CD14-positive monocyte (primary cell): ENCODE data around the gene KLK10. TPM values are rescaled to one million over a fixed set of nuclear protein-coding genes. Genes with fewer than 3 reads are reported as not detected.

Experiments
- DNase-seq, 3 donors: peaks; one replicate each; pipeline ENCODE4 v3.0.0-alpha.2; 2011 to 2022
- H2AFZ ChIP-seq: 2 replicates; pipeline ENCODE4 v1.6.0; 2012; ENCODE audit warnings: mild to moderate bottlenecking, low read depth, low read length, inconsistent platforms; ENCODE audit not compliant: insufficient read depth, poor library complexity, severe bottlenecking
- H3K27ac ChIP-seq, 2 donors: 1 replicate in 1 of 2; 2 replicates in 1 of 2; pipeline ENCODE4 v1.5.1; 2012 to 2013; ENCODE audit warnings: low read length in 2 of 2, control low read depth in 1 of 2, inconsistent platforms in 1 of 2, low read depth in 1 of 2, mild to moderate bottlenecking in 1 of 2
- H3K27me3 ChIP-seq, 2 donors: one replicate each; pipeline versions ENCODE4 v1.6.0 to v1.6.1; 2011 to 2013; ENCODE audit warnings: low read length in 2 of 2; ENCODE audit not compliant: control insufficient read depth in 2 of 2, insufficient read depth in 2 of 2
- H3K36me3 ChIP-seq, 2 donors: replicated peaks in 1 of 2; 1 replicate in 1 of 2; 2 replicates in 1 of 2; pipeline versions ENCODE4 v1.5.1 to v1.6.1; 2012 to 2013; ENCODE audit warnings: low read length in 2 of 2, control low read depth in 1 of 2, inconsistent platforms in 1 of 2, mild to moderate bottlenecking in 1 of 2; ENCODE audit not compliant: insufficient read depth in 2 of 2, control insufficient read depth in 1 of 2
- H3K4me1 ChIP-seq, 2 donors: 1 replicate in 1 of 2; 2 replicates in 1 of 2; pipeline versions ENCODE4 v1.5.1 to v1.6.1; 2012 to 2013; ENCODE audit warnings: low read length in 2 of 2, control low read depth in 1 of 2, inconsistent platforms in 1 of 2, mild to moderate bottlenecking in 1 of 2, moderate library complexity in 1 of 2; ENCODE audit not compliant: insufficient read depth in 2 of 2, control insufficient read depth in 1 of 2
- H3K4me2 ChIP-seq: replicated peaks from 2 replicates; pipeline ENCODE3; 2012; ENCODE audit warnings: low read length, moderate library complexity, mild to moderate bottlenecking; ENCODE audit not compliant: poor library complexity, severe bottlenecking; ENCODE audit errors: extremely low read depth
- H3K4me3 ChIP-seq, 3 experiments: fragments of 200-600 bp in 1 of 3; sonication (generic) in 1 of 3; replicated peaks in 1 of 3; 1 replicate in 2 of 3; 2 replicates in 1 of 3; pipeline ENCODE4 v1.5.1; 2011 to 2013; ENCODE audit warnings: low read length in 3 of 3, mild to moderate bottlenecking in 3 of 3, control low read depth in 2 of 3, low read depth in 2 of 3, inconsistent platforms in 1 of 3, moderate library complexity in 1 of 3
- H3K79me2 ChIP-seq: 2 replicates; pipeline ENCODE4 v1.6.0; 2012; ENCODE audit warnings: mild to moderate bottlenecking, control low read depth, inconsistent platforms, low read length, moderate library complexity; ENCODE audit not compliant: insufficient read depth
- H3K9ac ChIP-seq: 2 replicates; pipeline ENCODE4 v1.6.0; 2017; ENCODE audit warnings: low read length, mild to moderate bottlenecking; ENCODE audit not compliant: insufficient read depth, poor library complexity, severe bottlenecking
- H3K9me3 ChIP-seq, 2 donors: replicated peaks in 1 of 2; 1 replicate in 1 of 2; 2 replicates in 1 of 2; pipeline versions ENCODE4 v1.5.1 to v1.6.1; 2012 to 2013; ENCODE audit warnings: low read length in 2 of 2, control low read depth in 1 of 2; ENCODE audit not compliant: control insufficient read depth in 1 of 2, insufficient read depth in 1 of 2
- H4K20me1 ChIP-seq: 2 replicates; pipeline ENCODE4 v1.6.0; 2012; ENCODE audit warnings: mild to moderate bottlenecking, low read length, control low read depth, moderate library complexity; ENCODE audit not compliant: insufficient read depth
- H3K27ac Mint-ChIP-seq, 7 donors: one replicate each; pipeline ENCODE4 v1.8.0; 2020; ENCODE audit warnings: mild to moderate bottlenecking in 7 of 7, mixed read lengths in 7 of 7, moderate library complexity in 6 of 7, inconsistent platforms in 2 of 7
- H3K27me3 Mint-ChIP-seq, 3 donors: one replicate each; pipeline ENCODE4 v1.8.0; 2021 to 2022; ENCODE audit warnings: low read depth in 3 of 3, mild to moderate bottlenecking in 3 of 3, mixed read lengths in 3 of 3, moderate library complexity in 3 of 3, inconsistent platforms in 1 of 3
- H3K36me3 Mint-ChIP-seq, 2 donors: one replicate each; pipeline ENCODE4 v1.8.0; 2020; ENCODE audit warnings: mixed read lengths in 2 of 2, inconsistent platforms in 1 of 2, mild to moderate bottlenecking in 1 of 2
- H3K4me1 Mint-ChIP-seq: one replicate; pipeline ENCODE4 v1.8.0; 2020; ENCODE audit warnings: mild to moderate bottlenecking, mixed read lengths
- H3K4me3 Mint-ChIP-seq, 2 donors: one replicate each; pipeline ENCODE4 v1.8.0; 2020; ENCODE audit warnings: mild to moderate bottlenecking in 2 of 2, mixed read lengths in 2 of 2, moderate library complexity in 1 of 2
- H3K9me3 Mint-ChIP-seq, 7 donors: one replicate each; pipeline ENCODE4 v1.8.0; 2020 to 2022; ENCODE audit warnings: mixed read lengths in 7 of 7, mild to moderate bottlenecking in 6 of 7, moderate library complexity in 6 of 7, inconsistent platforms in 2 of 7
- CTCF ChIP-seq: fragments of 200-600 bp; IDR thresholded peaks from one replicate; pipeline ENCODE4 v1.8.0; 2022; ENCODE audit warnings: antibody characterized with exemption, mild to moderate bottlenecking
- WGBS: methylation state at CpG from one replicate; pipeline ENCODE4 v1.1.5; 2013; ENCODE audit warnings: missing lambda C conversion rate; ENCODE audit not compliant: insufficient coverage; 5-methylcytosine and 5-hydroxymethylcytosine counted together
- intact Hi-C, 2 donors: fragments of 100-400 bp; cut with micrococcal nuclease; formaldehyde crosslinking; loops; one replicate each; pipeline versions ENCODE4 v1.15.0 to v1.15.1; 2023
- polyA plus RNA-seq, 3 donors: library from polyadenylated mRNA; depleted of rRNA in 1 of 3; unstranded in 2 of 3; stranded (reverse) in 1 of 3; fragments of 300-500 nt in 2 of 3; fragments of >200 nt in 1 of 3; fragmentation: Illumina TruSeq in 2 of 3; gene quantifications; 1 replicate in 2 of 3; 2 replicates in 1 of 3; pipeline ENCODE4 v1.2.3, GENCODE V29; 2012 to 2021

KLK10 gene
- polyA plus RNA-seq, 3 donors: not detected

- WGBS: 85% methylated on average over 8 of the region's 12 CpGs
- Mint-ChIP-seq H3K4me1 (peaks cover 11% of the 10 kb centered on the region), H3K36me3 (peaks cover 0 to 7% of the 10 kb centered on the region in 2 donors), H3K9me3 (peaks cover 0 to 10% (median 7%) of the 10 kb centered on the region in 7 donors), H3K4me3 (no peak overlapping the region), H3K27me3 (peaks cover 43 to 55% (median 46%) of the 10 kb centered on the region in 3 donors), H3K27ac (no peak overlapping the region)
- no peak for DNase-seq
- TF ChIP-seq CTCF: no peak
- no peaks in the 10 kb centered on the region for H3K79me2 ChIP-seq
- no peak overlapping the region for H3K27ac ChIP-seq
- peaks cover 10 to 25% of the 10 kb centered on the region in 2 donors for H3K27me3 ChIP-seq
- no peak overlapping the region for H2AFZ ChIP-seq
- H3K4me3 ChIP-seq: no peak overlapping the region
- H4K20me1 ChIP-seq: no peaks in the 10 kb centered on the region
- peaks cover 5% of the 10 kb centered on the region in 2 donors for H3K4me1 ChIP-seq
- no peak overlapping the region for H3K9ac ChIP-seq
- no peaks in the 10 kb centered on the region for H3K36me3 ChIP-seq
- intact Hi-C loops: no loop called here
- H3K9me3 ChIP-seq: peaks cover 0 to 16% of the 10 kb centered on the region in 2 donors
- H3K4me2 ChIP-seq: no peak overlapping the region
Measured at GRCh38 chr19:51012661-51013190, 6.8 kb downstream of the KLK10 start.

GRCh38 chr19:51010066-51010795 lies 9.3 kb downstream of the KLK10 start:
- H3K27ac ChIP-seq: no peak overlapping the region
- no peaks in the 10 kb centered on the region for H3K4me1 ChIP-seq
- intact Hi-C loops: no loop called here
- no peaks in the 10 kb centered on the region for H3K36me3 ChIP-seq
- H3K4me1 Mint-ChIP-seq: no peaks in the 10 kb centered on the region
- H3K27me3 Mint-ChIP-seq: peaks cover 21 to 39% (median 29%) of the 10 kb centered on the region in 3 donors
- H3K4me3 ChIP-seq: no peak overlapping the region
- DNase-seq: no peak
- no peak for TF ChIP-seq CTCF
- H4K20me1 ChIP-seq: no peaks in the 10 kb centered on the region
- 89% methylated on average over 1 of the region's 4 CpGs for WGBS
- H3K36me3 Mint-ChIP-seq: no peaks in the 10 kb centered on the region
- H3K27ac Mint-ChIP-seq: no peak overlapping the region
- no peak overlapping the region for H3K9ac ChIP-seq
- H3K4me3 Mint-ChIP-seq: no peak overlapping the region
- no peak overlapping the region for H2AFZ ChIP-seq
- H3K79me2 ChIP-seq: no peaks in the 10 kb centered on the region
- no peak overlapping the region for H3K4me2 ChIP-seq
- H3K27me3 ChIP-seq: peaks cover 0 to 2% of the 10 kb centered on the region in 2 donors
- peaks cover 0 to 1% (median 0%) of the 10 kb centered on the region in 7 donors for H3K9me3 Mint-ChIP-seq
- H3K9me3 ChIP-seq: no peaks in the 10 kb centered on the region
